Heart right ventricle (tissue), 16 donors: Measurements from ENCODE around the gene PCSK5. TPM values are rescaled to one million over a fixed set of nuclear protein-coding genes. Genes with fewer than 3 reads are reported as not detected.

Experiments
- ATAC-seq, 8 donors: fragments of 200-7000 bp; cut with Tn5 transposase; one replicate each; pipeline ENCODE4 v1.9.1; 2020; ENCODE audit warnings: mild to moderate bottlenecking in 8 of 8, moderate library complexity in 8 of 8, moderate number of reproducible peaks in 1 of 8
- DNase-seq, 2 donors: peaks; one replicate each; pipeline ENCODE4 v3.0.0-alpha.2; 2020
- H3K27ac ChIP-seq, 10 donors: fragments of 200-600 bp; sonication (generic) in 2 of 10; one replicate each; pipeline versions ENCODE4 v1.5.0 to v1.8.0; 2020 to 2022; ENCODE audit warnings: mild to moderate bottlenecking in 3 of 10
- H3K27me3 ChIP-seq, 7 donors: fragments of 200-600 bp; one replicate each; pipeline ENCODE4 v1.8.0; 2021 to 2022; ENCODE audit warnings: mild to moderate bottlenecking in 2 of 7
- H3K36me3 ChIP-seq, 9 donors: fragments of 200-600 bp; sonication (generic) in 1 of 9; one replicate each; pipeline versions ENCODE4 v1.5.0 to v1.8.0; 2020 to 2022; ENCODE audit warnings: mild to moderate bottlenecking in 2 of 9
- H3K4me1 ChIP-seq, 9 donors: fragments of 200-600 bp; sonication (generic) in 1 of 9; one replicate each; pipeline versions ENCODE4 v1.5.0 to v1.8.0; 2020 to 2022; ENCODE audit warnings: mild to moderate bottlenecking in 4 of 9
- H3K4me3 ChIP-seq, 10 donors: fragments of 200-600 bp; sonication (generic) in 2 of 10; one replicate each; pipeline versions ENCODE4 v1.5.0 to v1.8.0; 2020 to 2022; ENCODE audit warnings: mild to moderate bottlenecking in 7 of 10, moderate library complexity in 2 of 10
- H3K9me3 ChIP-seq, 11 donors: fragments of 200-600 bp in 10 of 11; sonication (generic) in 2 of 11; one replicate each; pipeline versions ENCODE4 v1.5.0 to v1.8.0; 2013 to 2022; ENCODE audit warnings: mild to moderate bottlenecking in 2 of 11, control low read depth in 1 of 11, moderate library complexity in 1 of 11
- CTCF ChIP-seq, 9 donors: fragments of 200-600 bp; sonication (generic) in 2 of 9; IDR thresholded peaks; one replicate each; pipeline versions ENCODE4 v1.5.0 to v1.8.0; 2021 to 2022; ENCODE audit warnings: antibody characterized with exemption in 9 of 9, mild to moderate bottlenecking in 5 of 9, moderate library complexity in 1 of 9
- whole genome bisulfite sequencing, 2 donors: extraction: QIAGEN DNeasy Blood & Tissue Kit; methylation state at CpG; one replicate each; pipeline ENCODE4 v1.1.7; 2013; ENCODE audit warnings: inconsistent platforms in 1 of 2; 5-methylcytosine and 5-hydroxymethylcytosine counted together
- intact Hi-C, 10 donors: fragments of 100-400 bp; cut with DNase I; formaldehyde crosslinking; loops; one replicate each; pipeline versions ENCODE4 v1.11.1 to v1.14.2; 2022
- polyA plus RNA-seq, 2 donors: library from polyadenylated mRNA; stranded (reverse); fragments of 200-250 nt; gene quantifications; one replicate each; pipeline ENCODE4 v1.2.3, GENCODE V29; 2013
- total RNA-seq, 10 donors: library from RNA; stranded (reverse); fragmentation: NEBNext Ultra II Directional in 3 of 10; extraction: Animal tissue kit (Norgen Biotek cat#: 25700) in 3 of 10; gene quantifications; one replicate each; pipeline versions ENCODE4 v1.2.1 to v1.2.4, GENCODE V29; 2021 to 2023
- donor health status: Arrhythmogenic right ventricular cardiomyopathy.
- donor health status: ischemic (EF 13 %, LVEDD 7.1; RV severe dilation, severe dysfunction).
- donor health status: healthy with polysubstance abuse.
- donor health status: DM: no; HTN: yes; CAD: no.
- donor health status: DM: no; HTN: no; CAD: no.
- donor health status: ischemic (EF 25% LVEDD 6.9; RV normal size, moderate dysfunction).
- donor health status: ischemic (EF 25% LVEDD 5.7; RV mildly dilated, moderate dysfunction).
- donor health status: healthy.
- donor health status: DM: yes; HTN: yes; CAD: no.
- donor health status: Ischemic cardiomyopathy.
- donor health status: ischemic (EF 35%, LVEDD 5.7; RV mildly dilated, moderate dysfunction).
- donor health status: nonischemic (EF 11% LVEDD 7.7; RV severe dilation, severe dysfunction).
- donor health status: DM: yes; HTN: yes; CAD: no.
- donor health status: PGD.
- donor health status: ischemic (EF 29% LVEDD 5.4; RV normal size, mild dysfunction).
- donor health status: nonischemic (EF 23%, LVEDD 6.1; RV moderate dilation, normal function).

Gene PCSK5
- total and polyA plus RNA-seq, 12 donors = 1.8 to 8.3 (median 5.7) TPM

GRCh38 chr9:76219560-76220151 is 329.2 kb downstream of the PCSK5 start:
- peak in 7 of 9 donors; percentile 35 to 52 (median 43) for TF ChIP-seq CTCF (IDR thresholded peaks at IDR 0.05)
- Histone ChIP-seq H3K4me1 (peaks cover 0 to 18% (median 0%) of the 10 kb centered on the region in 9 donors), H3K36me3 (no peaks in the 10 kb centered on the region), H3K27ac (no peak overlapping the region), H3K4me3 (no peak overlapping the region), H3K9me3 (no peaks in the 10 kb centered on the region), H3K27me3 (peaks cover 0 to 38% (median 10%) of the 10 kb centered on the region in 7 donors)
- DNase-seq (no peak), ATAC-seq (peak in 3 of 8 donors; percentile 61 to 71 (median 70))
- 35 to 48% methylated on average over 11 of the region's 11 CpGs for WGBS, 2 donors
- intact Hi-C loops = loop anchor here in 3 of 10 donors (5.0 to 10.0 kb wide), 3 partner anchors 78 to 85 kb away; no protein-coding TSS in a partner anchor

- no peak for DNase-seq
- no peaks in the 10 kb centered on the region for H3K36me3 ChIP-seq
- H3K27me3 ChIP-seq = peaks cover 0 to 36% (median 7%) of the 10 kb centered on the region in 7 donors
- ATAC-seq = no peak
- no peaks in the 10 kb centered on the region for H3K9me3 ChIP-seq
- no peak overlapping the region for H3K27ac ChIP-seq
- intact Hi-C loops = loop anchor here in 1 of 10 donors (5.0 kb wide), 1 partner anchor 76 kb away; no protein-coding TSS in a partner anchor
- TF ChIP-seq CTCF (IDR thresholded peaks at IDR 0.05) = no peak
- peaks cover 0 to 2% (median 0%) of the 10 kb centered on the region in 9 donors for H3K4me1 ChIP-seq
- 90 to 94% methylated on average over 6 of the region's 6 CpGs for WGBS, 2 donors
- H3K4me3 ChIP-seq = no peak overlapping the region
Observed at GRCh38 chr9:76221423-76221822, 330.9 kb downstream of the PCSK5 start.

- Histone ChIP-seq H3K27me3 (peaks cover 0 to 17% (median 2%) of the 10 kb centered on the region in 7 donors), H3K36me3 (no peaks in the 10 kb centered on the region), H3K4me3 (no peak overlapping the region), H3K27ac (peak overlapping the region in 1 of 10 donors; percentile 1), H3K4me1 (no peaks in the 10 kb centered on the region), H3K9me3 (no peaks in the 10 kb centered on the region)
- DNase-seq = no peak
- 58 to 65% methylated on average over 3 of the region's 3 CpGs for WGBS, 2 donors
- peak in 2 of 8 donors; percentile 23 to 34 for ATAC-seq
- no peak for TF ChIP-seq CTCF (IDR thresholded peaks at IDR 0.05)
- intact Hi-C loops = loop anchor here in 1 of 10 donors (5.0 kb wide), 1 partner anchor 73 kb away; no protein-coding TSS in a partner anchor
Observed at GRCh38 chr9:76223749-76224340, 333.4 kb downstream of the PCSK5 start.

- peak overlapping the region in 3 of 10 donors; percentile 46 to 56 (median 47) for H3K27ac ChIP-seq
- WGBS, 2 donors = 55 to 68% methylated on average over 2 of the region's 2 CpGs
- H3K36me3 ChIP-seq = no peaks in the 10 kb centered on the region
- DNase-seq (no peak), ATAC-seq (peak in 4 of 8 donors; percentile 58 to 78 (median 67))
- intact Hi-C loops = no loop called here
- no peaks in the 10 kb centered on the region for H3K9me3 ChIP-seq
- no peaks in the 10 kb centered on the region for H3K27me3 ChIP-seq
- no peak for TF ChIP-seq CTCF (IDR thresholded peaks at IDR 0.05)
- H3K4me3 ChIP-seq = no peak overlapping the region
- no peaks in the 10 kb centered on the region for H3K4me1 ChIP-seq
Observed at GRCh38 chr9:76227156-76227555, 336.7 kb downstream of the PCSK5 start.
